Skeletal muscle tissue (tissue), 4 donors: ENCODE results near the gene CYP2S1. TPM values are rescaled to one million over a fixed set of nuclear protein-coding genes. Genes with fewer than 3 reads are reported as not detected.
"Not testable (repeated sequence)": the region's sequence is repeated elsewhere in the genome, so short reads cannot be mapped to it uniquely, and the experiment has no call there.

Experiments
- H3K27ac ChIP-seq: one replicate; pipeline ENCODE4 v1.7.0; 2013; ENCODE audit warnings: mild to moderate bottlenecking, low read depth, low read length, inconsistent platforms
- H3K27me3 ChIP-seq, 3 donors: one replicate each; pipeline ENCODE4 v1.7.0; 2013; ENCODE audit warnings: low read length in 3 of 3; ENCODE audit not compliant: control insufficient read depth in 3 of 3, insufficient read depth in 3 of 3
- H3K36me3 ChIP-seq, 3 donors: one replicate each; pipeline ENCODE4 v1.7.0; 2013; ENCODE audit warnings: low read length in 3 of 3; ENCODE audit not compliant: control insufficient read depth in 3 of 3, insufficient read depth in 3 of 3
- H3K4me1 ChIP-seq, 3 donors: one replicate each; pipeline ENCODE4 v1.7.0; 2013; ENCODE audit warnings: low read length in 3 of 3, mild to moderate bottlenecking in 3 of 3; ENCODE audit not compliant: control insufficient read depth in 3 of 3, insufficient read depth in 3 of 3
- H3K4me3 ChIP-seq, 3 donors: one replicate each; pipeline ENCODE4 v1.7.0; 2013; ENCODE audit warnings: low read length in 3 of 3
- H3K9ac ChIP-seq, 3 donors: one replicate each; pipeline ENCODE4 v1.7.0; 2013; ENCODE audit warnings: low read length in 3 of 3, mild to moderate bottlenecking in 3 of 3, moderate library complexity in 2 of 3, low read depth in 1 of 3
- H3K9me3 ChIP-seq, 3 donors: one replicate each; pipeline ENCODE4 v1.7.0; 2013; ENCODE audit warnings: low read length in 3 of 3; ENCODE audit not compliant: control insufficient read depth in 3 of 3
- total RNA-seq: library from RNA; depleted of rRNA; stranded (reverse); fragments of >200 nt; gene quantifications from one replicate; pipeline ENCODE4 v1.2.3, GENCODE V29; 2014
- donor health status: Osteomylitis.

CYP2S1 gene
- total RNA-seq, 1 donor from 2014 or later, result 1.6 TPM

GRCh38 chr19:41225238-41226052 lies 32.4 kb downstream of the CYP2S1 start:
- H3K27ac ChIP-seq, result peak overlapping the region; percentile 77
- peak overlapping the region; percentile 12 to 81 (median 36) for H3K9ac ChIP-seq
- H3K36me3 ChIP-seq, result no peaks in the 10 kb centered on the region
- H3K4me1 ChIP-seq, result peaks cover 20 to 33% (median 23%) of the 10 kb centered on the region in 3 donors
- H3K9me3 ChIP-seq, result no peaks in the 10 kb centered on the region
- peak overlapping the region in 2 of 3 donors; percentile 73 to 77 for H3K4me3 ChIP-seq
- peaks cover 5 to 26% (median 9%) of the 10 kb centered on the region in 3 donors for H3K27me3 ChIP-seq

- H3K9me3 ChIP-seq, result no peaks in the 10 kb centered on the region
- peak overlapping the region; percentile 72 to 77 (median 73) for H3K4me3 ChIP-seq
- peaks cover 0 to 2% (median 0%) of the 10 kb centered on the region in 3 donors for H3K36me3 ChIP-seq
- peaks cover 16 to 26% (median 20%) of the 10 kb centered on the region in 3 donors for H3K4me1 ChIP-seq
- peak overlapping the region; percentile 32 to 81 (median 36) for H3K9ac ChIP-seq
- peaks cover 0 to 24% (median 7%) of the 10 kb centered on the region in 3 donors for H3K27me3 ChIP-seq
- peak overlapping the region; percentile 77 for H3K27ac ChIP-seq
Measured at GRCh38 chr19:41226053-41226873, 33.2 kb downstream of the CYP2S1 start.

GRCh38 chr19:41226874-41227390 lies 33.9 kb downstream of the CYP2S1 start:
- Histone ChIP-seq H3K4me3 (peak overlapping the region in 2 of 3 donors; percentile 73 to 77), H3K4me1 (peaks cover 16 to 26% (median 20%) of the 10 kb centered on the region in 3 donors), H3K9ac (peak overlapping the region in 2 of 3 donors; percentile 32 to 81), H3K27ac (no peak overlapping the region), H3K36me3 (peaks cover 0 to 4% (median 0%) of the 10 kb centered on the region in 3 donors), H3K27me3 (peaks cover 0 to 24% (median 5%) of the 10 kb centered on the region in 3 donors), H3K9me3 (no peaks in the 10 kb centered on the region)

GRCh38 chr19:41228486-41228885 lies 35.5 kb downstream of the CYP2S1 start:
- no peak overlapping the region for H3K27ac ChIP-seq
- no peaks in the 10 kb centered on the region for H3K9me3 ChIP-seq
- peaks cover 14 to 22% (median 17%) of the 10 kb centered on the region in 3 donors for H3K4me1 ChIP-seq
- peaks cover 0 to 6% (median 0%) of the 10 kb centered on the region in 3 donors for H3K36me3 ChIP-seq
- H3K4me3 ChIP-seq, result no peak overlapping the region
- no peak overlapping the region for H3K9ac ChIP-seq
- peaks cover 0 to 24% (median 5%) of the 10 kb centered on the region in 3 donors for H3K27me3 ChIP-seq

- Histone ChIP-seq H3K4me1 (peaks cover 12 to 18% (median 15%) of the 10 kb centered on the region in 3 donors), H3K27me3 (peaks cover 0 to 24% (median 5%) of the 10 kb centered on the region in 3 donors)
- H3K36me3 ChIP-seq, H3K9me3 ChIP-seq, H3K9ac ChIP-seq, H3K27ac ChIP-seq, H3K4me3 ChIP-seq: not testable (repeated sequence)
Measured at GRCh38 chr19:41229338-41229737, 36.3 kb downstream of the CYP2S1 start.

- no peak overlapping the region for H3K4me3 ChIP-seq
- H3K27me3 ChIP-seq, result peaks cover 0 to 24% (median 5%) of the 10 kb centered on the region in 3 donors
- peaks cover 0 to 6% (median 0%) of the 10 kb centered on the region in 3 donors for H3K36me3 ChIP-seq
- peaks cover 12 to 15% (median 15%) of the 10 kb centered on the region in 3 donors for H3K4me1 ChIP-seq
- H3K9me3 ChIP-seq, result no peaks in the 10 kb centered on the region
- H3K9ac ChIP-seq, result no peak overlapping the region
- no peak overlapping the region for H3K27ac ChIP-seq
Measured at GRCh38 chr19:41230067-41230857, 37.2 kb downstream of the CYP2S1 start.

GRCh38 chr19:41232686-41233085 lies 39.7 kb downstream of the CYP2S1 start:
- Histone ChIP-seq H3K27ac (no peak overlapping the region), H3K27me3 (peaks cover 0 to 17% (median 5%) of the 10 kb centered on the region in 3 donors), H3K9ac (no peak overlapping the region), H3K9me3 (no peaks in the 10 kb centered on the region), H3K4me3 (no peak overlapping the region), H3K4me1 (peaks cover 0 to 4% (median 0%) of the 10 kb centered on the region in 3 donors), H3K36me3 (peaks cover 0 to 8% (median 0%) of the 10 kb centered on the region in 3 donors)

- Histone ChIP-seq H3K27ac (no peak overlapping the region), H3K9me3 (no peaks in the 10 kb centered on the region), H3K4me3 (no peak overlapping the region), H3K36me3 (peaks cover 0 to 13% (median 4%) of the 10 kb centered on the region in 3 donors), H3K27me3 (peaks cover 0 to 14% (median 5%) of the 10 kb centered on the region in 3 donors), H3K9ac (no peak overlapping the region), H3K4me1 (no peaks in the 10 kb centered on the region)
Measured at GRCh38 chr19:41233748-41234240, 40.8 kb downstream of the CYP2S1 start.
